CD14-positive monocyte (primary cell): ENCODE results near the gene RANBP6. TPM values are rescaled to one million over a fixed set of nuclear protein-coding genes. Genes with fewer than 3 reads are reported as not detected.

ENCODE experiments used
- DNase-seq, 3 donors: peaks; one replicate each; pipeline ENCODE4 v3.0.0-alpha.2; 2011 to 2022
- H2AFZ ChIP-seq: 2 replicates; pipeline ENCODE4 v1.6.0; 2012; ENCODE audit warnings: mild to moderate bottlenecking, low read depth, low read length, inconsistent platforms; ENCODE audit not compliant: insufficient read depth, poor library complexity, severe bottlenecking
- H3K27ac ChIP-seq, 2 donors: 1 replicate in 1 of 2; 2 replicates in 1 of 2; pipeline ENCODE4 v1.5.1; 2012 to 2013; ENCODE audit warnings: low read length in 2 of 2, control low read depth in 1 of 2, inconsistent platforms in 1 of 2, low read depth in 1 of 2, mild to moderate bottlenecking in 1 of 2
- H3K27me3 ChIP-seq, 2 donors: one replicate each; pipeline versions ENCODE4 v1.6.0 to v1.6.1; 2011 to 2013; ENCODE audit warnings: low read length in 2 of 2; ENCODE audit not compliant: control insufficient read depth in 2 of 2, insufficient read depth in 2 of 2
- H3K36me3 ChIP-seq, 2 donors: replicated peaks in 1 of 2; 1 replicate in 1 of 2; 2 replicates in 1 of 2; pipeline versions ENCODE4 v1.5.1 to v1.6.1; 2012 to 2013; ENCODE audit warnings: low read length in 2 of 2, control low read depth in 1 of 2, inconsistent platforms in 1 of 2, mild to moderate bottlenecking in 1 of 2; ENCODE audit not compliant: insufficient read depth in 2 of 2, control insufficient read depth in 1 of 2
- H3K4me1 ChIP-seq, 2 donors: 1 replicate in 1 of 2; 2 replicates in 1 of 2; pipeline versions ENCODE4 v1.5.1 to v1.6.1; 2012 to 2013; ENCODE audit warnings: low read length in 2 of 2, control low read depth in 1 of 2, inconsistent platforms in 1 of 2, mild to moderate bottlenecking in 1 of 2, moderate library complexity in 1 of 2; ENCODE audit not compliant: insufficient read depth in 2 of 2, control insufficient read depth in 1 of 2
- H3K4me2 ChIP-seq: replicated peaks from 2 replicates; pipeline ENCODE3; 2012; ENCODE audit warnings: low read length, moderate library complexity, mild to moderate bottlenecking; ENCODE audit not compliant: poor library complexity, severe bottlenecking; ENCODE audit errors: extremely low read depth
- H3K4me3 ChIP-seq, 3 experiments: fragments of 200-600 bp in 1 of 3; sonication (generic) in 1 of 3; replicated peaks in 1 of 3; 1 replicate in 2 of 3; 2 replicates in 1 of 3; pipeline ENCODE4 v1.5.1; 2011 to 2013; ENCODE audit warnings: low read length in 3 of 3, mild to moderate bottlenecking in 3 of 3, control low read depth in 2 of 3, low read depth in 2 of 3, inconsistent platforms in 1 of 3, moderate library complexity in 1 of 3
- H3K79me2 ChIP-seq: 2 replicates; pipeline ENCODE4 v1.6.0; 2012; ENCODE audit warnings: mild to moderate bottlenecking, control low read depth, inconsistent platforms, low read length, moderate library complexity; ENCODE audit not compliant: insufficient read depth
- H3K9ac ChIP-seq: 2 replicates; pipeline ENCODE4 v1.6.0; 2017; ENCODE audit warnings: low read length, mild to moderate bottlenecking; ENCODE audit not compliant: insufficient read depth, poor library complexity, severe bottlenecking
- H3K9me3 ChIP-seq, 2 donors: replicated peaks in 1 of 2; 1 replicate in 1 of 2; 2 replicates in 1 of 2; pipeline versions ENCODE4 v1.5.1 to v1.6.1; 2012 to 2013; ENCODE audit warnings: low read length in 2 of 2, control low read depth in 1 of 2; ENCODE audit not compliant: control insufficient read depth in 1 of 2, insufficient read depth in 1 of 2
- H4K20me1 ChIP-seq: 2 replicates; pipeline ENCODE4 v1.6.0; 2012; ENCODE audit warnings: mild to moderate bottlenecking, low read length, control low read depth, moderate library complexity; ENCODE audit not compliant: insufficient read depth
- H3K27ac Mint-ChIP-seq, 7 donors: one replicate each; pipeline ENCODE4 v1.8.0; 2020; ENCODE audit warnings: mild to moderate bottlenecking in 7 of 7, mixed read lengths in 7 of 7, moderate library complexity in 6 of 7, inconsistent platforms in 2 of 7
- H3K27me3 Mint-ChIP-seq, 3 donors: one replicate each; pipeline ENCODE4 v1.8.0; 2021 to 2022; ENCODE audit warnings: low read depth in 3 of 3, mild to moderate bottlenecking in 3 of 3, mixed read lengths in 3 of 3, moderate library complexity in 3 of 3, inconsistent platforms in 1 of 3
- H3K36me3 Mint-ChIP-seq, 2 donors: one replicate each; pipeline ENCODE4 v1.8.0; 2020; ENCODE audit warnings: mixed read lengths in 2 of 2, inconsistent platforms in 1 of 2, mild to moderate bottlenecking in 1 of 2
- H3K4me1 Mint-ChIP-seq: one replicate; pipeline ENCODE4 v1.8.0; 2020; ENCODE audit warnings: mild to moderate bottlenecking, mixed read lengths
- H3K4me3 Mint-ChIP-seq, 2 donors: one replicate each; pipeline ENCODE4 v1.8.0; 2020; ENCODE audit warnings: mild to moderate bottlenecking in 2 of 2, mixed read lengths in 2 of 2, moderate library complexity in 1 of 2
- H3K9me3 Mint-ChIP-seq, 7 donors: one replicate each; pipeline ENCODE4 v1.8.0; 2020 to 2022; ENCODE audit warnings: mixed read lengths in 7 of 7, mild to moderate bottlenecking in 6 of 7, moderate library complexity in 6 of 7, inconsistent platforms in 2 of 7
- CTCF ChIP-seq: fragments of 200-600 bp; IDR thresholded peaks from one replicate; pipeline ENCODE4 v1.8.0; 2022; ENCODE audit warnings: antibody characterized with exemption, mild to moderate bottlenecking
- WGBS: methylation state at CpG from one replicate; pipeline ENCODE4 v1.1.5; 2013; ENCODE audit warnings: missing lambda C conversion rate; ENCODE audit not compliant: insufficient coverage; 5-methylcytosine and 5-hydroxymethylcytosine counted together
- intact Hi-C, 2 donors: fragments of 100-400 bp; cut with micrococcal nuclease; formaldehyde crosslinking; loops; one replicate each; pipeline versions ENCODE4 v1.15.0 to v1.15.1; 2023
- polyA plus RNA-seq, 3 donors: library from polyadenylated mRNA; depleted of rRNA in 1 of 3; unstranded in 2 of 3; stranded (reverse) in 1 of 3; fragments of 300-500 nt in 2 of 3; fragments of >200 nt in 1 of 3; fragmentation: Illumina TruSeq in 2 of 3; gene quantifications; 1 replicate in 2 of 3; 2 replicates in 1 of 3; pipeline ENCODE4 v1.2.3, GENCODE V29; 2012 to 2021

RANBP6 gene
- polyA plus RNA-seq, 3 donors: 6.1 to 16.0 (median 15.7) TPM

- peaks cover 17 to 23% of the 10 kb centered on the region in 2 donors for H3K36me3 Mint-ChIP-seq
- WGBS: 3% methylated on average over 4 of the region's 9 CpGs
- peak overlapping the region; percentile 85 for H3K4me2 ChIP-seq
Observed at GRCh38 chr9:6014670-6015270, 654 bp downstream of the RANBP6 start.

More at GRCh38 chr9:6014670-6015270, 654 bp downstream of the RANBP6 start:
- Mint-ChIP-seq H3K4me3 (peak overlapping the region; percentile 90 to 97), H3K4me1 (peaks cover 21% of the 10 kb centered on the region), H3K27ac (peak overlapping the region; percentile 96 to 97 (median 96)), H3K27me3 (no peaks in the 10 kb centered on the region), H3K9me3 (no peaks in the 10 kb centered on the region)
- Histone ChIP-seq H3K4me3 (peak overlapping the region; percentile 83 to 99 (median 87)), H3K9me3 (no peaks in the 10 kb centered on the region), H3K27ac (peak overlapping the region; percentile 55 to 95), H3K79me2 (peaks cover 54% of the 10 kb centered on the region), H4K20me1 (no peaks in the 10 kb centered on the region), H2AFZ (peak overlapping the region; percentile 79), H3K36me3 (peaks cover 8 to 27% of the 10 kb centered on the region in 2 donors), H3K4me1 (peaks cover 19 to 24% of the 10 kb centered on the region in 2 donors), H3K9ac (peak overlapping the region; percentile 79), H3K27me3 (no peaks in the 10 kb centered on the region)
- peak; percentile 46 to 75 (median 67) for DNase-seq
- intact Hi-C loops: loop anchor here (1.0 to 10.0 kb wide), 2 partner anchors 8 to 60 kb away; no protein-coding TSS in a partner anchor
- TF ChIP-seq CTCF: no peak
